Erythroblast (primary cell): ENCODE results near the gene CAPN5.
"Not testable (repeated sequence)": the region's sequence is repeated elsewhere in the genome, so short reads cannot be mapped to it uniquely, and the experiment has no call there.

Source experiments
- DNase-seq, 2 experiments: peaks; one replicate each; lab custom pipeline; 2025; lab: John Stamatoyannopoulos, UW
- GATA1 ChIP-seq: IDR thresholded peaks from 2 replicates; pipeline ENCODE4 v1.6.1; 2011; ENCODE audit warnings: low read depth, mild to moderate bottlenecking, control low read depth, low read length, moderate library complexity
- POLR2A ChIP-seq: IDR thresholded peaks from 2 replicates; pipeline ENCODE4 v1.6.1; 2011; ENCODE audit warnings: mild to moderate bottlenecking, low read length

Gene CAPN5

DNA sequence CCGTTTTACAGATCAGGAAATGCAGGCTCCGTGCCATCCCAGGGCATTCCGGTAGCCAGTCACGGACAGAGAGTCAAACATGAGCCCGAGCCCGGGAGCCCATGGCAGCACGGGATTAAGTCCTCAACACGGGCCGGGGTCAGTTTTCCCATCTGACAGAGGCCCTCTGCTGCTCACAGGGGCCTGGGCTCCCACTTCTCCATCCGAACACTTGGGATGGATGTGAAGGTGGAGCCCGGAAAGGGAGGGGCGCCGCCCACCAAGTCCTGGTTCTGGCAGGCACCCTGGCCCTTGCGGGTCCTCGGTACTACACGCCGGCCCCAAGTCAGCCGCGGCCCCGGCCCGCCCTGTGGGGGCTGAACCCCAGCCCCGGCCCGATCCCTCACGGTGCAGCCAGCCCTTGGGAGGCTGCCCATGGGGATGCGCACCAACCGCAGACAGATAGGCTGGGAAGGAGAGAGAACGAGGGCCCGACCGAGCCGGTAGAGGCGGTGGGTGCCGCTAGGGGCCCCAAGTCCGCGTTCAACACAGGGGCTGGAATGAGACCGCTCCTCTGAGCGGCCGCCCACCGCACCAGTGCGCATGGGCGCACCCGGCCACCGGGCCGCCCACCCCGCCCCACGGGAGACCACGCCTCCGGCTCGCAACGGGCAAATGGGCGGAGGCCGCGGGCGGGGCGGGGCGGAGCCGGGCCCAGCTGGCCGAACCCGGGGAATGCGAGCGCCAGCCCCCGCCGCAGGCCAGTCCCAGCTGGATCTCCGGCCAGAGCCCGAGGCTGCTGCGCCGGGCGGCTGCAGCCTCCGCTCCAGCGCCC is at the start of gene CAPN5:
Gene CAPN5, plus strand, starts transcription at position 743 of the 814 bp plus-strand sequence. CDS start 17,916 bp downstream, outside the sequence.
- TF ChIP-seq GATA1 (no peak), POLR2A (peak; percentile 66)
- DNase-seq: peak; percentile 89 to 94

DNA sequence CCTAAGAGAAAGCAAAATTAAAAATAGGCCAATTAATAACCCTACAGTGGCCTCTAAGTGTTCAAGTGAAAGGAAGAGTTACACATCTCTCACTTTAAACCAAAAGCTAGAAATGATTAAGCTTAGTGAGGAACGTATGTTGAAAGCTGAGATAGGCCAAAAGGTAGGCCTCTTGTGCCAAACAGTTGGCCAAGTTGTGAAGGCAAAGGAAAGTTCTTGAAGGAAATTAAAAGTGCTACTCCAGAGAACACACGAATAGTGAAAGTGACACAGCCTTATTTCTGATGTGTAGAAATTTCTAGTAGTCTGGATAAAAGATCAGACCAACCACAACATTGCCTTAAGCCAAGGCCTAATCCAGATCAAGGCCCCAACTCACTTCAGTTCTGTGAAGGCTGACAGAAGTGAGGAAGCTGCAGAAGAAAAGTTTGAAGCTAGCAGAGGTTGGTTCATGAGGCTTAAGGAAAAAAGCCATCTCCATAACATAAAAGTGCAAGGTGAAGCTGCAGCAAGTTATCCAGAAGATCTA is 48.3 kb upstream of the CAPN5 start:
- DNase-seq: not testable (repeated sequence)

DNA sequence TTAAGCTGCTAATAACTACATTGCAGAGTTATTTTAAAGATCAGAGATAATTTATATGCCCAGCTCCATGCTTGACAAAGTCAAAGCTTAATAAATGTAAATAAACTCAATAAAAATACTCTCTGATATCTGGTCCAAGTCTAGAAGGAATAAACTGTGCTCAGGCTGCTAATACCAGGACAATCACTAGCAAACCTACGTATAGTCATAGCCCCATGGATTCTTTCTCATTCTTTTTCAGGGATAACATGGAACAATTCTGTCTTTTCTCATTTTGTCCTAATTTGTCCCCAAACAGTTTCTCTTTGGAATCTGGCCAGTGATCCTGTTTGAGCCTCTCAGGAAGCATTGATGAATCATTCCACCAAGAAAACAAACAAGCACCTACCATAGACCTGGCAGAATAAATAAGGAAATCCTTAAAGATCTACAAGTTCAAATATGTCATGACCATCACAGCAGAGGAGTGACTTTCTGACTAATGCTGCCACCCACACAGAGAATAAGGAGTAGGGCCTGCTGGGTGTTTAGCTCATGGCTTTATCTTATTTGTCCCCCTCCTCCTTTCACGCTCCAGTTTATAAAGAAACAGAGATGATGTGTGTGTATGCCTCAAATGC is 46.7 kb upstream of the CAPN5 start:
- TF ChIP-seq GATA1 (no peak), POLR2A (no peak)
- DNase-seq: peak in 1 of 2 experiments; percentile 21

- TF ChIP-seq POLR2A (no peak), GATA1 (no peak)
- DNase-seq: no peak
Observed at GRCh38 chr11:77020734-77021133, 46.0 kb upstream of the CAPN5 start.

DNA sequence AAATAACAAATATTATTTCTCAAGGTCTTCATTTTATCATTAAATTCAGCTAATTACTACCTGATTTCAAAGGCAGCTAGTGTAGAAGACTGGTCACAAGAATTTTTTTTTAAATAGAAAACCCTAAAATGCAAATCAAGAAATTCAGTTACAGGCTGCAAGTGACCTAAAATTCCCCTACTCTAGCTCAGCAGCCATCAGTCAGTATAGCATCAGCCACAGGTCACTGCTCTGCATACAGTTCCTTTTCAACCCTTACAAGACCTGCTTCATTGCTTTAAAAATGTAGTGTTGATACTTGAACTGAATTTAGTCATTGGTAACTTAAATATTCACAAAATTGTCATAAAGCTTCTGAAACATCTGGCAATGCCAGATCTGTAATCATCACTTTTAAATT is 42.0 kb upstream of the CAPN5 start:
- no peak for TF ChIP-seq POLR2A
- no peak for TF ChIP-seq GATA1

GRCh38 chr11:77026221-77026620 is 40.5 kb upstream of the CAPN5 start:
- DNase-seq: peak; percentile 77 to 89
- no peak for TF ChIP-seq GATA1
- TF ChIP-seq POLR2A: no peak

More for the DNA sequence above, 42.0 kb upstream of the CAPN5 start:
- DNase-seq: peak in 1 of 2 experiments; percentile 26

- DNase-seq: peak; percentile 63 to 69
- TF ChIP-seq GATA1: no peak
- TF ChIP-seq POLR2A: no peak
Observed at GRCh38 chr11:77026743-77027142, 40.0 kb upstream of the CAPN5 start.

DNA sequence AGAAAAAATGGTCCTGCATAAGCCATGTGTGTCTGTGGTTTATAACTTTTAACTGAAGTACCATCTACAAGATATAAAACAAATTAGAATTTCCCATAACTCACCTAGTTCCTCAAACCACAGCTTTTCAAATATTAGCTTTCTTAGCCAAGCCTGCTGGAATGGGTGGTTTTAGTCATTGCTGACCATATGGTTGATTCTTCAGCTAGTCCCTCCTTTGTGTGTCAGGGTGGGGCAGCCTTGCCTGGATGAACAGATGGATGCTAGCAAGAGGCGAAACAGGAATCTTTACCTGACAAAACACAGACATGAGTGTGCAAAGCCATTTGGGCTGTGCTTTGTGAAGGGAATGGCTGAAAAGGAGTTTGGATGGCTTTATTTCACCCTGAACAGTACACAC is 39.5 kb upstream of the CAPN5 start:
- TF ChIP-seq GATA1: no peak
- TF ChIP-seq POLR2A: no peak
- DNase-seq: peak; percentile 34 to 43

DNA sequence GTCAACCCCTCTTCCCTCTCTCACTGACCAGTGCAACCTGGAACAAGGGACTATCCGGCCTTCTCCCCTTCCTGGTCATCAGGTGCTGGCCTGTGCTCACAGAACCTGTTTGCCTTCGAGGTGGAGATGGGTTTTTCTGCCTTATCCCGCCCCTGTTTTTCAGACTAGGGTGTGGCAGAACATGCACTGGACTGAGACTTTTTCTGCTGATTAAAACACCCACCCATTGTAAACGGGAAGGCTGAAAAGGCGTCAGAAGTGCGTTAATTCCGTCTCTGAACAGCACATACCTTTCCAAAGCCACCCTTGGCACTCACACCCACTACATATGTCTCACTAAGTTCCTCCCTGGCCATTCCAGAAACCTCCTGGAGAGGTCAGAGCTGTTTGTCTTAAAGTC is 36.9 kb upstream of the CAPN5 start:
- no peak for TF ChIP-seq GATA1
- TF ChIP-seq POLR2A: no peak
- peak; percentile 48 to 50 for DNase-seq

- DNase-seq: no peak
- no peak for TF ChIP-seq POLR2A
- no peak for TF ChIP-seq GATA1
Observed at GRCh38 chr11:77030834-77031414, 35.8 kb upstream of the CAPN5 start.

DNA sequence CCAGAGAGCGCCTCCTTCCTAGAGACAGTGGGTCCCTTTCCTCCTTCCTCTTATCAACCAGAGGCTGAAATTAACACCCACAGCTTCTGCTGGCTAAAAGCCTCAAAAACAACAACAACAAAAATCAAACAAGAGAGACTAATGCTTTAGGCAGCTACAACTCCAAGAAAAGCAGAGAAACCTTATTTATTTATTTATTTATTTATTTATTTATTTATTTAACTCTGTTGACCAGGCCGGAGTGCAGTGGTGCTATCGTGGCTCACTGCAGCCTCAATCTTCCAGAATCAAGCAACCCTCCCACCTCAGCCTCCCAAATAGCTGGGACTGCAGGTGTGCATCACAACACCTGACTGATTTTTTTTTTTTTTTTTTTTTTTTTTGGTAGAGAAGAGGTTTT is 35.2 kb upstream of the CAPN5 start:
- TF ChIP-seq GATA1 (no peak), POLR2A (no peak)
- DNase-seq: peak in 1 of 2 experiments; percentile 13

- DNase-seq: no peak
- TF ChIP-seq POLR2A (no peak), GATA1 (no peak)
Observed at GRCh38 chr11:77035039-77035438, 31.7 kb upstream of the CAPN5 start.

GRCh38 chr11:77035580-77035979 is 31.2 kb upstream of the CAPN5 start:
- no peak for DNase-seq
- TF ChIP-seq GATA1: no peak
- no peak for TF ChIP-seq POLR2A

- TF ChIP-seq GATA1 (no peak), POLR2A (no peak)
- DNase-seq: no peak
Observed at GRCh38 chr11:77036398-77036797, 30.4 kb upstream of the CAPN5 start.

- TF ChIP-seq GATA1: no peak
- no peak for TF ChIP-seq POLR2A
- no peak for DNase-seq
Observed at GRCh38 chr11:77037057-77037456, 29.7 kb upstream of the CAPN5 start.
